ENCODE measurements around the gene STAC2.

GRCh38 chr17:39183045-39183444, 42.7 kb downstream of the STAC2 start:
- TF ChIP-seq POLR2AphosphoS5 (IDR thresholded peaks at IDR 0.05; ENCODE audit: insufficient read depth in 1 of 2, low read depth in 1 of 2): no peak
- TF ChIP-seq, protein P1, sequence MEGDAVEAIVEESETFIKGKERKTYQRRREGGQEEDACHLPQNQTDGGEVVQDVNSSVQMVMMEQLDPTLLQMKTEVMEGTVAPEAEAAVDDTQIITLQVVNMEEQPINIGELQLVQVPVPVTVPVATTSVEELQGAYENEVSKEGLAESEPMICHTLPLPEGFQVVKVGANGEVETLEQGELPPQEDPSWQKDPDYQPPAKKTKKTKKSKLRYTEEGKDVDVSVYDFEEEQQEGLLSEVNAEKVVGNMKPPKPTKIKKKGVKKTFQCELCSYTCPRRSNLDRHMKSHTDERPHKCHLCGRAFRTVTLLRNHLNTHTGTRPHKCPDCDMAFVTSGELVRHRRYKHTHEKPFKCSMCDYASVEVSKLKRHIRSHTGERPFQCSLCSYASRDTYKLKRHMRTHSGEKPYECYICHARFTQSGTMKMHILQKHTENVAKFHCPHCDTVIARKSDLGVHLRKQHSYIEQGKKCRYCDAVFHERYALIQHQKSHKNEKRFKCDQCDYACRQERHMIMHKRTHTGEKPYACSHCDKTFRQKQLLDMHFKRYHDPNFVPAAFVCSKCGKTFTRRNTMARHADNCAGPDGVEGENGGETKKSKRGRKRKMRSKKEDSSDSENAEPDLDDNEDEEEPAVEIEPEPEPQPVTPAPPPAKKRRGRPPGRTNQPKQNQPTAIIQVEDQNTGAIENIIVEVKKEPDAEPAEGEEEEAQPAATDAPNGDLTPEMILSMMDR (IDR thresholded peaks at IDR 0.05): no peak
- TF ChIP-seq POLR2A (IDR thresholded peaks at IDR 0.05): no peak

All from vagina (tissue), 2 donors.